ENCODE measurements around the gene TYSND1. TPM values are rescaled to one million over a fixed set of nuclear protein-coding genes. Genes with fewer than 3 reads are reported as not detected.
"Not testable (repeated sequence)": the region's sequence is repeated elsewhere in the genome, so short reads cannot be mapped to it uniquely, and the experiment has no call there.

Gene TYSND1
- total RNA-seq, 1 donor from 2014 or later = 6.6 TPM

GRCh38 chr10:70169011-70169410, 22.5 kb upstream of the TYSND1 start:
- ATAC-seq (no peak), DNase-seq (no peak)
- intact Hi-C loops (cut with micrococcal nuclease) = no loop called here

- ATAC-seq = no peak
- intact Hi-C loops (cut with micrococcal nuclease) = no loop called here
- DNase-seq = no peak
These were observed 20.7 kb upstream of the TYSND1 start for GRCh38 chr10:70167246-70167645.

GRCh38 chr10:70166394-70166793, 19.9 kb upstream of the TYSND1 start:
- ATAC-seq (no peak), DNase-seq (no peak)
- intact Hi-C loops (cut with micrococcal nuclease) = no loop called here

GRCh38 chr10:70164163-70164562, 17.7 kb upstream of the TYSND1 start:
- intact Hi-C loops (cut with micrococcal nuclease) = no loop called here
- no peak for DNase-seq
- ATAC-seq = peak; percentile 14

- DNase-seq = no peak
- ATAC-seq = no peak
- intact Hi-C loops (cut with micrococcal nuclease) = no loop called here
These were observed 16.9 kb upstream of the TYSND1 start for GRCh38 chr10:70163448-70163847.

GRCh38 chr10:70162892-70163201, 16.3 kb upstream of the TYSND1 start:
- DNase-seq = no peak

GRCh38 chr10:70162151-70162891, 15.8 kb upstream of the TYSND1 start:
- DNase-seq = no peak
- ATAC-seq = no peak
- intact Hi-C loops (cut with micrococcal nuclease) = no loop called here

More at GRCh38 chr10:70162892-70163201, 16.3 kb upstream of the TYSND1 start:
- ATAC-seq = no peak
- intact Hi-C loops (cut with micrococcal nuclease) = no loop called here

- no peak for ATAC-seq
- intact Hi-C loops (cut with micrococcal nuclease) = no loop called here
- no peak for DNase-seq
These were observed 14.3 kb upstream of the TYSND1 start for GRCh38 chr10:70160798-70161197.

- DNase-seq; ATAC-seq; intact Hi-C loops (cut with micrococcal nuclease): not testable (repeated sequence)
These were observed 12.9 kb upstream of the TYSND1 start for GRCh38 chr10:70159366-70159765.

GRCh38 chr10:70158113-70158512, 11.6 kb upstream of the TYSND1 start:
- ATAC-seq (peak; percentile 74), DNase-seq (no peak)
- intact Hi-C loops (cut with micrococcal nuclease) = no loop called here

- intact Hi-C loops (cut with micrococcal nuclease) = no loop called here
- DNase-seq = no peak
These were observed 8.8 kb upstream of the TYSND1 start for GRCh38 chr10:70155255-70155838.

GRCh38 chr10:70148516-70148915, 2.0 kb upstream of the TYSND1 start:
- DNase-seq (no peak), ATAC-seq (no peak)
- intact Hi-C loops (cut with micrococcal nuclease) = no loop called here

More at GRCh38 chr10:70155255-70155838, 8.8 kb upstream of the TYSND1 start:
- ATAC-seq = no peak

GRCh38 chr10:70147259-70147625, 742 bp upstream of the TYSND1 start:
- DNase-seq (no peak), ATAC-seq (no peak)
- intact Hi-C loops (cut with micrococcal nuclease) = no loop called here

GRCh38 chr10:70145666-70146488, 623 bp downstream of the TYSND1 start:
- intact Hi-C loops (cut with micrococcal nuclease) = no loop called here
- DNase-seq (peak; percentile 78), ATAC-seq (peak; percentile 76)

GRCh38 chr10:70145166-70145665, 1.3 kb downstream of the TYSND1 start:
- ATAC-seq = no peak
- DNase-seq = no peak
- intact Hi-C loops (cut with micrococcal nuclease) = no loop called here

GRCh38 chr10:70144372-70145110, 2.0 kb downstream of the TYSND1 start:
- intact Hi-C loops (cut with micrococcal nuclease) = no loop called here
- DNase-seq (no peak), ATAC-seq (no peak)

GRCh38 chr10:70142555-70142954, 3.9 kb downstream of the TYSND1 start:
- DNase-seq (no peak), ATAC-seq (no peak)
- intact Hi-C loops (cut with micrococcal nuclease) = no loop called here

- DNase-seq = no peak
- no peak for ATAC-seq
- intact Hi-C loops (cut with micrococcal nuclease) = no loop called here
These were observed 6.2 kb downstream of the TYSND1 start for GRCh38 chr10:70140297-70140696.

GRCh38 chr10:70139997-70140250, 6.6 kb downstream of the TYSND1 start:
- DNase-seq = no peak
- no peak for ATAC-seq
- intact Hi-C loops (cut with micrococcal nuclease) = no loop called here

Measured in left ventricle myocardium superior (tissue), 1 donor.